H1 (cell line): ENCODE data around the gene DCBLD1. TPM values are rescaled to one million over a fixed set of nuclear protein-coding genes. Genes with fewer than 3 reads are reported as not detected.

Experiments
- CTCF ChIA-PET: fragments of 300-600 bp; sonication (Branson Sonifier 250); formaldehyde crosslinking; loops from one replicate; lab custom pipeline; 2021; ENCODE audit not compliant: partially characterized antibody; lab: Charles Lee
- POLR2A ChIA-PET: fragments of 300-600 bp; sonication (Branson Sonifier 250); formaldehyde crosslinking; loops from one replicate; lab custom pipeline; 2021; ENCODE audit warnings: inconsistent platforms; ENCODE audit not compliant: partially characterized antibody; lab: Charles Lee
- DNase-seq, 2 experiments: peaks; one replicate each; pipeline versions ENCODE4 v3.0.0 to v3.0.0-alpha.2; 2010 to 2022; ENCODE audit warnings: low spot score in 2 of 2, low read depth in 1 of 2, mixed read lengths in 1 of 2
- FAIRE-seq: peaks from 2 replicates; lab custom pipeline; 2011; peaks lifted over from hg19 to GRCh38; lab: Jason Lieb, UNC
- H2AFZ ChIP-seq: 2 replicates; pipeline ENCODE4 v1.8.1; 2012; ENCODE audit warnings: low read length, inconsistent platforms
- H2AK5ac ChIP-seq: 2 replicates; pipeline ENCODE4 v1.6.1; 2013; ENCODE audit warnings: low read depth, low read length
- H2BK120ac ChIP-seq: replicated peaks from 2 replicates; pipeline ENCODE3; 2013; ENCODE audit warnings: low read depth, low read length, inconsistent platforms
- H2BK12ac ChIP-seq: 2 replicates; pipeline ENCODE4 v1.6.1; 2013; ENCODE audit warnings: low read depth, low read length
- H2BK15ac ChIP-seq: 2 replicates; pipeline ENCODE4 v1.6.1; 2013; ENCODE audit warnings: low read length
- H2BK20ac ChIP-seq: 2 replicates; pipeline ENCODE4 v1.6.1; 2013; ENCODE audit warnings: low read length
- H2BK5ac ChIP-seq: 2 replicates; pipeline ENCODE4 v1.6.1; 2013; ENCODE audit warnings: low read depth, low read length
- H3K14ac ChIP-seq: 2 replicates; pipeline ENCODE4 v1.6.1; 2013; ENCODE audit warnings: inconsistent platforms; ENCODE audit not compliant: insufficient read length
- H3K18ac ChIP-seq: 2 replicates; pipeline ENCODE4 v1.6.1; 2013; ENCODE audit warnings: low read length; ENCODE audit errors: extremely low read depth
- H3K23ac ChIP-seq: 2 replicates; pipeline ENCODE4 v1.6.1; 2013; ENCODE audit warnings: inconsistent platforms; ENCODE audit not compliant: insufficient read length
- H3K23me2 ChIP-seq: 2 replicates; pipeline ENCODE4 v1.6.1; 2013; ENCODE audit warnings: low read depth, low read length
- H3K27ac ChIP-seq: 2 replicates; pipeline ENCODE4 v1.6.1; 2011; ENCODE audit warnings: low read depth, low read length, inconsistent platforms
- H3K27me3 ChIP-seq, 4 experiments: replicated peaks in 1 of 4; 1 replicate in 1 of 4; 2 replicates in 3 of 4; pipeline versions ENCODE4 v1.6.1 to v1.8.1; 2011 to 2013; ENCODE audit warnings: low read length in 3 of 4, mild to moderate bottlenecking in 3 of 4, inconsistent platforms in 2 of 4, mixed read lengths in 2 of 4, moderate library complexity in 1 of 4; ENCODE audit not compliant: control insufficient read depth in 3 of 4, insufficient read depth in 3 of 4; ENCODE audit errors: extremely low read depth in 1 of 4
- H3K36me3 ChIP-seq, 4 experiments: 2 replicates each; pipeline versions ENCODE4 v1.6.1 to v1.8.1; 2011 to 2013; ENCODE audit warnings: mild to moderate bottlenecking in 4 of 4, low read length in 3 of 4, moderate library complexity in 2 of 4, control low read depth in 1 of 4, inconsistent platforms in 1 of 4; ENCODE audit not compliant: insufficient read depth in 4 of 4, control insufficient read depth in 2 of 4
- H3K4ac ChIP-seq: replicated peaks from 2 replicates; pipeline ENCODE3; 2013; ENCODE audit warnings: low read length, low read depth, mixed read lengths, inconsistent platforms; ENCODE audit not compliant: insufficient read length
- H3K4me1 ChIP-seq, 4 experiments: replicated peaks in 1 of 4; 1 replicate in 1 of 4; 2 replicates in 3 of 4; pipeline versions ENCODE4 v1.6.1 to v1.8.1; 2011 to 2013; ENCODE audit warnings: low read length in 3 of 4, inconsistent platforms in 2 of 4, mixed read lengths in 1 of 4; ENCODE audit not compliant: insufficient read depth in 4 of 4, control insufficient read depth in 3 of 4
- H3K4me2 ChIP-seq, 2 experiments: 2 replicates each; pipeline versions ENCODE4 v1.6.1 to v1.8.1; 2011 to 2013; ENCODE audit warnings: low read depth in 2 of 2, low read length in 2 of 2, control low read depth in 1 of 2, inconsistent platforms in 1 of 2, mild to moderate bottlenecking in 1 of 2; ENCODE audit not compliant: insufficient read depth in 1 of 2
- H3K4me3 ChIP-seq, 4 experiments: fragments of 200-600, 300-600 bp in 1 of 4; sonication (generic), shearing (Covaris generic), sonication (Bioruptor Twin) in 1 of 4; 2 replicates each; pipeline versions ENCODE4 v1.5.1 to v1.8.1; 2011 to 2016; ENCODE audit warnings: low read length in 4 of 4, low read depth in 3 of 4, control low read depth in 2 of 4, inconsistent platforms in 2 of 4, mild to moderate bottlenecking in 2 of 4, mixed read lengths in 1 of 4, moderate library complexity in 1 of 4; ENCODE audit not compliant: insufficient read depth in 2 of 4; ENCODE audit errors: extremely low read depth in 1 of 4
- H3K56ac ChIP-seq: replicated peaks from 2 replicates; pipeline ENCODE3; 2013; ENCODE audit warnings: low read depth, mild to moderate bottlenecking, mixed read lengths, low read length, inconsistent platforms; ENCODE audit not compliant: insufficient read length
- H3K79me1 ChIP-seq: 2 replicates; pipeline ENCODE4 v1.6.1; 2013; ENCODE audit warnings: low read depth, low read length, control low read depth
- H3K79me2 ChIP-seq, 2 experiments: 2 replicates each; pipeline versions ENCODE4 v1.6.1 to v1.8.1; 2012 to 2013; ENCODE audit warnings: low read length in 2 of 2, mild to moderate bottlenecking in 2 of 2, inconsistent platforms in 1 of 2; ENCODE audit not compliant: insufficient read depth in 2 of 2, control insufficient read depth in 1 of 2
- H3K9ac ChIP-seq, 4 experiments: replicated peaks in 1 of 4; 1 replicate in 1 of 4; 2 replicates in 3 of 4; pipeline versions ENCODE4 v1.6.1 to v1.8.1; 2011 to 2013; ENCODE audit warnings: low read depth in 3 of 4, low read length in 3 of 4, control low read depth in 2 of 4, mild to moderate bottlenecking in 2 of 4, moderate library complexity in 2 of 4, inconsistent platforms in 1 of 4; ENCODE audit errors: extremely low read depth in 1 of 4
- H3K9me3 ChIP-seq, 2 experiments: 2 replicates each; pipeline versions ENCODE4 v1.6.1 to v1.8.1; 2012 to 2013; ENCODE audit warnings: mild to moderate bottlenecking in 2 of 2, moderate library complexity in 2 of 2, control low read depth in 1 of 2, inconsistent platforms in 1 of 2, low read depth in 1 of 2, low read length in 1 of 2, mixed read lengths in 1 of 2; ENCODE audit not compliant: insufficient read depth in 2 of 2
- H4K20me1 ChIP-seq, 2 experiments: replicated peaks in 1 of 2; 2 replicates each; pipeline versions ENCODE3 to v1.8.1; 2011 to 2013; ENCODE audit warnings: inconsistent platforms in 2 of 2, low read length in 2 of 2, mild to moderate bottlenecking in 1 of 2; ENCODE audit not compliant: insufficient read depth in 2 of 2, control insufficient read depth in 1 of 2
- H4K5ac ChIP-seq: 2 replicates; pipeline ENCODE4 v1.6.1; 2013; ENCODE audit warnings: low read length, low read depth, mixed read lengths, inconsistent platforms; ENCODE audit not compliant: insufficient read length
- H4K8ac ChIP-seq: 2 replicates; pipeline ENCODE4 v1.8.0; 2013; ENCODE audit warnings: mild to moderate bottlenecking, moderate library complexity, low read length, inconsistent platforms; ENCODE audit not compliant: insufficient read depth; ENCODE audit errors: extremely low read depth
- H4K91ac ChIP-seq: replicated peaks from 2 replicates; pipeline ENCODE3; 2013; ENCODE audit warnings: low read length, mixed read lengths, inconsistent platforms; ENCODE audit not compliant: insufficient read length
- BACH1 ChIP-seq: IDR thresholded peaks from 2 replicates; pipeline ENCODE4 v1.6.1; 2012; ENCODE audit warnings: low read length, improper control_type of control experiment
- EGR1 ChIP-seq: IDR thresholded peaks from 2 replicates; pipeline ENCODE4 v1.6.1; 2011; ENCODE audit warnings: low read depth, low read length, borderline replicate concordance
- JUND ChIP-seq: IDR thresholded peaks from 2 replicates; pipeline ENCODE4 v1.6.1; 2011; ENCODE audit warnings: mild to moderate bottlenecking, improper control_type of control experiment, low read length
- MAX ChIP-seq: IDR thresholded peaks from 2 replicates; pipeline ENCODE4 v1.6.1; 2012; ENCODE audit warnings: inconsistent platforms
- TAF1 ChIP-seq: IDR thresholded peaks from 2 replicates; pipeline ENCODE4 v1.6.1; 2011; ENCODE audit warnings: mild to moderate bottlenecking, low read depth, low read length
- WGBS, 2 experiments: shearing (Covaris generic) in 1 of 2; methylation state at CpG; one replicate each; pipeline versions ENCODE4 v1.1.6 to v1.1.7; 2013 to 2015; ENCODE audit warnings: low lambda C conversion rate in 2 of 2, mixed read lengths in 2 of 2, inconsistent platforms in 1 of 2, low coverage in 1 of 2, missing lambda C conversion rate in 1 of 2; ENCODE audit not compliant: insufficient replicate concordance in 2 of 2, insufficient coverage in 1 of 2, insufficient read length in 1 of 2; ENCODE audit errors: extremely low coverage in 1 of 2, missing lambda C conversion rate in 1 of 2; 5-methylcytosine and 5-hydroxymethylcytosine counted together
- polyA plus RNA-seq, 7 experiments: library from polyadenylated mRNA; depleted of rRNA in 3 of 7; stranded (reverse) in 5 of 7; unstranded in 2 of 7; fragments of >200 nt in 5 of 7; fragments of 200-250 nt in 2 of 7; gene quantifications; 1 replicate in 5 of 7; 2 replicates in 1 of 7; 4 replicates in 1 of 7; pipeline versions ENCODE4 v1.2.1 to v1.2.3, GENCODE V29; 2011 to 2013; ENCODE audit warnings: missing spikeins in 2 of 7, mixed read lengths in 2 of 7
- total RNA-seq: library from RNA; stranded (reverse); fragmentation: NEBNext Ultra II Directional; extraction: Animal tissue kit (Norgen Biotek cat#: 25700); gene quantifications from 2 replicates; pipeline ENCODE4 v1.2.1, GENCODE V29; 2021

DCBLD1 gene
- total and polyA plus RNA-seq, 2 of the 8 experiments (the other 6 are each of a cell fraction or from before 2014, with no cell fraction given), result 3.9 to 11.2 TPM

DNA sequence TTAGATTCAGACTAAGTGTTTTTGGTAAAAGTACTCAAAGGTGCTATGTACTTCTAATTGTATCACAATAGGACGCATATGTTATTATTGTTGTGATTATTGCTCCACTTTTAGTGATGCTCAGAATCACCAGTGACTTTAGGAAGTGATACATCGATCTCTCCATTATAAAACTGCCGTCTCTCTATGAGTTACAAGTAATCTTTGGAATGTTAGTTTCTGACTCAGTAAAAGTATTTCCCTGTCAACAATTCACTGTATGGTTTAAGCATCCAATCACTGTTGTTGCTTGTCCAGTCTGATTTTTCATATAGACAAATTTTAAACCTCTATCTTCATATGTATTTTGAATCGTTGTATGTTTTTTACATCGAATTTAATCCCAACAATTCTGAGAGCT, 9.4 kb downstream of the DCBLD1 start:
- CTCF ChIA-PET, result no interaction called here
- H3K4me3 ChIP-seq, result no peak overlapping the region
- no peak overlapping the region for H3K9ac ChIP-seq
- no peak overlapping the region for H2AK5ac ChIP-seq
- no peaks in the 10 kb centered on the region for H3K79me2 ChIP-seq
- H2BK12ac ChIP-seq, result no peak overlapping the region
- no peaks in the 10 kb centered on the region for H3K79me1 ChIP-seq
- H3K56ac ChIP-seq, result no peak overlapping the region
- POLR2A ChIA-PET, result interaction anchor here (1.6 kb wide), 1 partner anchor 9 kb away, joined by 5 read pairs; the partner anchor contains the start of gene DCBLD1
- H3K4ac ChIP-seq, result no peak overlapping the region
- no peak overlapping the region for H2BK120ac ChIP-seq
- H4K8ac ChIP-seq, result no peak overlapping the region
- no peak overlapping the region for H3K23ac ChIP-seq
- H3K14ac ChIP-seq, result no peak overlapping the region
- no peak overlapping the region for H4K91ac ChIP-seq
- H2BK20ac ChIP-seq, result no peak overlapping the region
- TF ChIP-seq JUND, result no peak
- no peak for TF ChIP-seq MAX
- no peak for TF ChIP-seq EGR1
- TF ChIP-seq BACH1, result no peak
- no peak for TF ChIP-seq TAF1
- FAIRE-seq, result no peak
- no peak overlapping the region for H2AFZ ChIP-seq
- H3K4me1 ChIP-seq, result no peaks in the 10 kb centered on the region; a peak in 1 of 7 replicates
- no peak overlapping the region for H2BK15ac ChIP-seq
- no peak overlapping the region for H4K5ac ChIP-seq
- 88% methylated on average over 5 of the region's 5 CpGs; no CpG with 5 or more reads in 1 of the 2 experiments for WGBS, 2 experiments
- no peaks in the 10 kb centered on the region for H3K23me2 ChIP-seq
- H4K20me1 ChIP-seq, result no peaks in the 10 kb centered on the region
- no peaks in the 10 kb centered on the region for H3K27me3 ChIP-seq
- no peak overlapping the region for H3K27ac ChIP-seq
- H3K36me3 ChIP-seq, result peaks cover 0 to under 1% (median 0%) of the 10 kb centered on the region in 4 experiments; a peak in 1 of 8 replicates
- H3K9me3 ChIP-seq, result 0 out of 4 replicates have a peak, but pooled peaks cover 0 to 3% of the 10 kb centered on the region in 2 experiments
- H2BK5ac ChIP-seq, result no peak overlapping the region
- H3K4me2 ChIP-seq, result no peak overlapping the region
- no peak overlapping the region for H3K18ac ChIP-seq
- DNase-seq, result no peak
